Measurements from ENCODE around the gene SIX3.

SIX3 gene

GRCh38 chr2:44943693-44944101 is 2.2 kb downstream of the SIX3 start:
- DNase-seq (ENCODE audit: low read depth), result no peak

DNA sequence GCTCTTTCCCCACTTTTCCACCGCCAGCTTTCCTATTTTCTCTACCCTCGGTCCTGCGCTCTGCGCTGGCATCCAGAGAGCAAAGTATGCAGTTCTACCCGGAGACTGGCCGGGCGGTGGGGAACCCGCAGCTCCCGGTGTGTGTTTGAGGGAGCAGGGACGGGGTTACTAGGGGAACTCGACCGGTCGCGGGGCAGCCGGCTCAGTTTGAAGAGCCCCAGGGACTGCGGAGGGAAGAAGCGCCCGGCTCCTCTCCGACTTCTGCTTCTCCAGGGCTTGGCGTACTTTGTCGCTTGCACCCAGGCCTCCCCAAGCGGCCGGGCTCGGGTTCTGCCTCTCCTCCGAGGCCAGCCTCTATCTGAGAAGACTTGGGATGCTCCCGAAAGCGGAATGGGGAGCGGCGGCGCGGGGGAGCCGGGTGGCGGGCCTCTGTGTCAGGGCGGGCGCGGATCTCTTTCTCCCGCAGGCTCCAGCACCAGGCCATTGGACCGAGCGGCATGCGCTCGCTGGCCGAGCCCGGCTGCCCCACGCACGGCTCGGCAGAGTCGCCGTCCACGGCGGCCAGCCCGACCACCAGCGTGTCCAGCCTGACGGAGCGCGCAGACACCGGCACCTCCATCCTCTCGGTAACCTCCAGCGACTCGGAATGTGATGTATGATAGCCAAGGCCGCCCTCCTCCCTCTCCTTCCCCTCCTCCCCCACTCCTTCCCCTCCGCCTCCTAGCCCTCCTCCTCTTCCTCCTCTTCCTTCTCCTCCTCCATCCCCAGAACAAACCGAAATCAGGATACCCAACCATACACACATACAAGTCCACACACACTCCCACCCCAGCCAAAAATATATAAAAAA is 2.8 kb downstream of the SIX3 start:
- no peak for DNase-seq (ENCODE audit: low read depth)

GRCh38 chr2:44944952-44945612 is 3.6 kb downstream of the SIX3 start:
- DNase-seq (ENCODE audit: low read depth), result no peak

GRCh38 chr2:44945676-44946371 is 4.3 kb downstream of the SIX3 start:
- no peak for DNase-seq (ENCODE audit: low read depth)

GRCh38 chr2:44946372-44947027 is 5.0 kb downstream of the SIX3 start:
- no peak for DNase-seq (ENCODE audit: low read depth)

DNA sequence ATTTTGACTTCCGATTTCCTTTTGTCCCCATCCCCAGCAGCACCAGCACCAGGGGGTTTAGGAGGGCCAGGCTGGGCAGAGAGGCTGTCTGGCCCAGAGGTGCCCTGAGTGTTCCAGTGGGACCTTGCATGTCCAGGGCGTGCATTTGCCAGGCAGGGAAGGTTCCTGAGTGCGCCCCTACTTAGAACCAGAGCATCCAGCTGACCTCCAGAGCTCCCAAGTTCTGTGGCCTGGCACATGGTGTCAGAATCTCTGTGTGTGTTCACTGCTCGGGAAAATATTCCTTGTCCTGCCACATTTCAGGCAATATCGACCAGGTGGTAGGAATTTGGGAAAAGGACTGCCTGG is 5.5 kb downstream of the SIX3 start:
- DNase-seq (ENCODE audit: low read depth), result no peak

GRCh38 chr2:44948565-44949328 is 7.2 kb downstream of the SIX3 start:
- DNase-seq (ENCODE audit: low read depth), result no peak

DNA sequence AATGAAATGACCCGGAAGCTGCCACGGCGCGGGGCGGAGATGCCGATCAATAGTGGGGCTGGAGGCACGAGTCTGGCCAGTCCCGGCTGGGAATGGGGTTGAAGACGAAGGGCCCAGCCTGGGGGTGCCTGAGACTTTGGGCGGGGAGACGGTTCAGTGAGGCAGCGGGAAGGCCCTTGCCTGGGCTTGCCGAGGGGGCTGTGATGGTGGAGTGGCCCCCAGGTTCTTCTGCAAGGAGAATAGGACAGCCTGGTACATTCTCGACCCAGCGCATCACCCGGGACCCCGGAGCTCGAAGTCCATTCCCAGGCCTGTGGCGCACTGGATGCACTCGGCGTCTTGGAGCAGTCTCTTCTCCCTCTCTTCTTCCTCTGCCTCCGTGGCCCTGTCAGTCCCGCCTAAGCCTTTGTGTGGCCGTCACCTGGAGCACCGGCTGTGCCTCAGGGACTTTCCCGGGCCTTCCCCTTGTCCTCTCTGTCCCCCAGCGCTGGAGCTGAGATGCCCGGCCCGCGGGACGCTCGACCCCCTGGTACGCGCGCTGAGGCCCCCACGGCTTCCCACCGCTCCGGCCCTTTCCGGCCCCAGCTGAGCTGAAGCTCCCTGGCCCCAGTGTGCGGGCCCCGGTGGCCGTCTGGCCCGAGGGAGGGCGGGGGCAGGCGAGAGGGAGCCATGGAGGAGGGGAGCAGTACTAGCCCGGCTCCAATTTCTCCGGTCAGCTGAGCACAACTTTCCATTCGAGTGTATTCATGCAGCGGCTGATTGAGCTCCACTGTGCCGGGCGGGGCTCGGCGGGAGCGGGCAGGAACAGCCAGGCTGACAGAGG is 8.0 kb downstream of the SIX3 start:
- DNase-seq (ENCODE audit: low read depth), result no peak

DNA sequence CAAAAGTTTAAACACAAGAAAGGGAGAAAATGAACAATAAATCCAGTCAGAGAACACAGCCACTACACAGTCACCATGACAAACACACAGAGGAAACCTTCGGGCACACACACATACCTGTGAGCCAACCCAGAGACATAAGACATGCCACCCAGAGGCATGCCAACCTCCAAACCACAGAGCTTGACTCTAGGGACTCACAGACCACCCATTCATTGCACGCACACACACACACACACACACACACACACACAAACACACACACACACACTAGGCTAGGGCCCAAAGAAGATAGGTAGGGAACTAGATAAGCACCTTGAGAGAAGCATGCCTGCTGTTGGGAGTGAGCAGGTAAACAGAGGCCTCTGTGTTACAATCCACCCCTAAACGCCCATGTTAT is 9.1 kb downstream of the SIX3 start:
- DNase-seq (ENCODE audit: low read depth), result no peak

DNA sequence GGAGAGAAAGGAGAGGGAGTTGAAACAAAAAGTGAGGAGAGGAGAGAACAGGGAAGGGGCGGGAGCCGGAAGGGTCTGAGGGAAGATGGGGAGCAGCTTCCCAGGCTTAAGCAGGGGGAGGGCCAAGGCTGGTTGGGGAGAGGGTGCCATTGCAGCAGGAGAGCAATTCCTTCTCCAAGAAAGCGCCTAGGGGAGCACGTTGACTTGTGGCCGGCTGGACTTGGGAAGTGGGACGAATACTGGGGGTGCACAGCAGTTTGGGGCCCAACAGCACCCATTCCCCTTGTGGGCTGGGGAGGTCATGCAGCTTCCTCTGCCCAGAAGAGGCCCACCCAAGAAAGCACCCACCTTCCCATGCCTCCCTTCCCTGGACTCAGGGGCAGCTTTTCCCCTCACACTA is 9.6 kb downstream of the SIX3 start:
- DNase-seq (ENCODE audit: low read depth), result no peak

- DNase-seq (ENCODE audit: low read depth), result no peak
These were observed 10.2 kb downstream of the SIX3 start for GRCh38 chr2:44951714-44952113.

DNA sequence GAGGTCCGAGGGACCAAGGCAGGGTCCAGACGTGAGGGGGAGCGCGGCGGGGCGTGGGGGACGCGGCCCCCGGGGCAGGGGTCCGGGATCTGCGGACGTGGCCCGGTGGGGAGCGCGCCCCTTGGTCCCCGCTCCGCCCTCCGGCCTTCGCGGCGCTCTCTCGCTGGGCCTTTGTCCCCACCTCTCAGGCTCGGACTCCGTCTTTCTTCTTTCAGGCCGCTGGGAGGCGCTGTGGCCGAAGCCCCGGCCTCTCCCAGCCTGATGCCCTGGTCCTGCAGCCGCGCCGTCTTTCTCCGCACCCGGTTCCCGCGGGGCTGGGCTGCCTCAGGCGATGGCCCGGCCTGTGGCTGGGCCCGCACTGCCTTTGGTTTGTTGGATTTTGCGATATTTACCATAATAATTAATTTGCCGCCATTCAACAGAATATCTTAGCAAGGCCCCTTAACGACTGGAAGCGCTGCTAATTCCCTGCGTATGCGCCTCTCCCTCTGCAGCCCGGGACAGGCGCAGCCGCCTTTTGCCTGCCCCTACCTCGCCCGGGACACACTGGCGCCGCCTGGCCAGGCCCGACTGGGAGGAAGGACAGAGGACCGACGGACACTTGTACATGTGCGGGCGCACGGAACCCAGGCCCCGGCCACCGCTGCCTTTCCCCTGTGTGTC is 10.8 kb downstream of the SIX3 start:
- DNase-seq (ENCODE audit: low read depth), result no peak

DNA sequence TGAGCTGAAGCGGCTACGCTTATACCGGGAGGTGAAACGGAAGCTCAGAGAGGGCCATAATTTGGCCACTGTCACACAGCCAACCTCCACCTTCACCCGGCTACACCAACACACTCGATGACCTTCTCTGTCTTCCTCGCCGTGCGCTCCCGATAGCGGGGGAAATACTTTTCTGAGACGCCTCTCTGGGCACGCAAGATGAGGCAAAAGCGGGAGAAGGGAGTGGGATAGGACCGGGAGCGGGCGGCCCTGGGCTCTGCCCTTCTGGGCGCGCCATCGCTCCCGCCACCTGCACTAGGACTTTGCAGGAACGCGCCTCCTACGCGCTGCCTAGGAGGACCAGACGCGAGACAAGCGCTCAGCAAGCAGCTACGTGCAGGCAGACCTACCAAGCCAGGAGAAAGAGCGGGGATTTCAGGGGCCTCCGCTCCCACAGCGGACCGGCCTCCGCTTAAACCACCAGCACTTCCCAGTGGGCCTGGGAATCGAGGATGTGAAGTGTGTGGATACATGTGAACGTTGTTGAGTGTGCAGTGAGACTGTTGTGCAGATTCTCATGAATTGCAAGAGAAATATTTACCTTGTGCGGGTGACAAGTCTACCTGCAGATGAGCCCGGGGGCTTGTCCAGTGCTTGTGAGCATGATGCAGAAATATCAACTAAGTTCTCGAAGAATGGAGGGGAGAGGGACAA is 11.4 kb downstream of the SIX3 start:
- no peak for DNase-seq (ENCODE audit: low read depth)

- no peak for DNase-seq (ENCODE audit: low read depth)
These were observed 12.0 kb downstream of the SIX3 start for GRCh38 chr2:44953499-44953883.

DNA sequence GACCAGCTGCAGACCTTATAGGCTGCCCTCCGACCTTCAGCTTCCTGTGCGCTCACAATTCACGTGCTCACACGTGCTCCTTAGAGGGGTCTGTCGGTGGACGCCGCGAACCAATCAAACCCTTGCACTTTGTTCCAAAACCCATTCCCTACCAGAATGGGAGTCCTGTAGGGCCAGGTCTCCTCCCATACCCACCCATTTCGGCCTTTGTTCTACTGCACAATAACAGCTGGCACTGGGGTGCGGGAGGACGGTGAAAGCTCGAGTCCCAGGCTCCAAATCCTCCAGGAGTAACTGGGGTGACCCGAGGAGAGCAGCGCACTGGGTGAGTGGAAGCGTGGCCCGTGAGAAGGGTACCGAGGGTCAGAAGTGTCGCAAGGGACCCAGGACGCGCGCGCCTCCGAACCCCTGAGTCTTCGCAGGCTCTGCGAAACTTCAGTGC is 13.0 kb downstream of the SIX3 start:
- no peak for DNase-seq (ENCODE audit: low read depth)

DNA sequence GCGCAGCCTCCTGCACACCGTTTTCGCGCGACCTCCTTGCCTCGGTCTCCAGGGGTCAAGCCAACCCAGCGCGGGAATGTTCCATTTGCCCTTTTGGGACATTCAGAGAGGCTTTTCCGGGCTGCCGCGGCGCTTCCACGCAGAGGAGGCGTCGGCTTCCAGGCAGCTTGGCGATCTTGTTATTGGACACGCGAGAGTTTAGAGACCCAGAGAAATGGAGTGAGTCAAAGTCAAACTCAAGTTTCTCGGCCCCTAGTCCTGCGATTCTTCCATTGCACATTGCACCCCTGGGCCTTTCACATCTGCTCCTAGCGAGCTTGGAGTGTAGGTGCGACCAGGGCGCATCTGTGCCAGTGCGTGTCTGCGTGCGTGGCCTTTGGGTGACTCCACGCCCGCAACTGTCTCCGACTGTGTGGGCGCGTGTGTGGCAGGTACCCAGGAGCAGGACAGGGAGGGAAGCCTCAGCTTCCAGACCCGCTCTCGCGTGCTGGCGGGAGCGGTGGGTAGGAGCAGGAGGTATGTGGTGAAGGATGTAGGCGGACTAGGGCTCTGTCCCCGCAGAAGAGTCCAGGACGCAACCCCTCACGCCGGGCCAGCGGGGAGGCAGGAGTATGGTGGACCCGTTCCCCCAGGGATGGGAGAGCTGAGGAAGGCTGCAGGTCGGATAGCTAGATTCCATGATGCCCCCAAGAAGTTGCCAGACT is 13.5 kb downstream of the SIX3 start:
- no peak for DNase-seq (ENCODE audit: low read depth)

DNA sequence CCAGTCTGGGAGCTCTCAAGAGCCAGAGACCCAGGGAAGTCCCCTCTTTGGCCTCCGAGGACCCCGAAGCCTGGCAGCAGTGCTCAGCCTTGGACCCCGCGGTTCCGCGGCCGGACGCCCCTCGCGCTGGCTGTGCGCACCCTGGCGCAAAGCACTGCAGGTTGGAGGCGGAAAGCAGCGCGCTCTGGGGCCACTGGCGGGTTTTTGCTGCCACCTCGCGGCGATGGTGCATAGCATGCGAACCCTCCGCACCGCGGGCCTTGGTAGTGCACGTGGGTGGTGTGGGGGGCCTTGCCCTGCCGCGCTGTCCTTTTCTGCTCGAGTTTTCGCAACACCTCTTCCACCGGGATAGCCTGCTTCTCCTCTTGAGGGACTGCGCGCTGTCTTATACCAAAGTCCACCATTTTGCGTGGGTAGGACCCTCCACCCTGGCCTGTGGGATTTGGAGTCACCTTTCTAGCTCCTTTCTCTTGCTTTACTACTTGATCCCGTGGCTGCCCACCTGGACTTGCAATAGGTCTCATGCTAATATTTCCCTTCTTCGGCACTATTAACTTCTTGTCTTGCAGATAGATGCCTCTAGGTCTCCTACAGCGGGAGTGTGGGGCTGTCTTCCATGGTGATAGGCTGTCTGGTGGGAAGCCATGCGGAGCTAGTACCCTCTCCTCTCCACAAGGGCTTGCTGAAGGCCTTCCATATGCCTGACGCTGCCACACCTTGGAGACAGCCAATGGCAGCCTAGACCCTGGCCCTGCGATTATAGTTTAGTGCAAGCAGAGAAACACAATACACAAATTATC is 14.3 kb downstream of the SIX3 start:
- DNase-seq (ENCODE audit: low read depth), result peak; percentile 68

GRCh38 chr2:44956843-44957242 is 15.3 kb downstream of the SIX3 start:
- no peak for DNase-seq (ENCODE audit: low read depth)

All from stimulated activated CD8-positive, alpha-beta memory T cell treated with anti-CD3 and anti-CD28 coated beads, Interleukin-15, amount 100 ng/mL, for 24 hours (primary cell).